Stomach smooth muscle (tissue), 2 donors: Measurements from ENCODE around the gene LRIG2.
"Not testable (repeated sequence)": the region's sequence is repeated elsewhere in the genome, so short reads cannot be mapped to it uniquely, and the experiment has no call there.

ENCODE experiments used
- H3K27ac ChIP-seq: one replicate; pipeline ENCODE4 v1.7.0; 2013; ENCODE audit warnings: mild to moderate bottlenecking, low read length, inconsistent platforms
- H3K27me3 ChIP-seq, 2 donors: one replicate each; pipeline ENCODE4 v1.7.0; 2013; ENCODE audit warnings: low read length in 2 of 2; ENCODE audit not compliant: insufficient read depth in 2 of 2, control insufficient read depth in 1 of 2
- H3K36me3 ChIP-seq, 2 donors: one replicate each; pipeline ENCODE4 v1.7.0; 2013; ENCODE audit warnings: low read length in 2 of 2; ENCODE audit not compliant: control insufficient read depth in 2 of 2, insufficient read depth in 2 of 2
- H3K4me1 ChIP-seq: one replicate; pipeline ENCODE4 v1.7.0; 2013; ENCODE audit warnings: low read length; ENCODE audit not compliant: control insufficient read depth, insufficient read depth
- H3K4me3 ChIP-seq, 2 donors: one replicate each; pipeline ENCODE4 v1.7.0; 2013; ENCODE audit warnings: low read length in 2 of 2
- H3K9ac ChIP-seq, 2 donors: one replicate each; pipeline ENCODE4 v1.7.0; 2013; ENCODE audit warnings: low read length in 2 of 2, mild to moderate bottlenecking in 1 of 2
- H3K9me3 ChIP-seq, 2 donors: one replicate each; pipeline ENCODE4 v1.7.0; 2013; ENCODE audit warnings: low read length in 2 of 2; ENCODE audit not compliant: control insufficient read depth in 2 of 2
- donor health status: healthy.
- donor health status: Pancreatic carcinoma.

The LRIG2 gene

DNA sequence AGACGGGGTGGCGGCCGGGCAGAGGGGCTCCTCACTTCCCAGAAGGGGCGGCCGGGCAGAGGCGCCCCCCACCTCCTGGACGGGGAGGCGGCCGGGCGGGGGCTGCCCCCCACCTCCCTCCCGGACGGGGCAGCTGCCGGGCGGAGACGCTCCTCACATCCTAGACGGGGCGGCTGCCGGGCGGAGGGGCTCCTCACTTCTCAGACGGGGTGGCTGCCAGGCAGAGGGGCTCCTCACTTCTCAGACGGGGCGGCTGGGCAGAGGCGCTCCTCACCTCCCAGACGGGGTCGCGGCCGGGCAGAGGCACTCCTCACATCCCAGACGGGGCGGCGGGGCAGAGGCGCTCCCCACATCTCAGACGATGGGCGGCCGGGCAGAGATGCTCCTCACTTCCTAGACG is 9.5 kb upstream of the LRIG2 start:
- H3K9ac ChIP-seq, H3K27me3 ChIP-seq, H3K27ac ChIP-seq, H3K36me3 ChIP-seq, H3K4me1 ChIP-seq, H3K9me3 ChIP-seq, H3K4me3 ChIP-seq: not testable (repeated sequence)

DNA sequence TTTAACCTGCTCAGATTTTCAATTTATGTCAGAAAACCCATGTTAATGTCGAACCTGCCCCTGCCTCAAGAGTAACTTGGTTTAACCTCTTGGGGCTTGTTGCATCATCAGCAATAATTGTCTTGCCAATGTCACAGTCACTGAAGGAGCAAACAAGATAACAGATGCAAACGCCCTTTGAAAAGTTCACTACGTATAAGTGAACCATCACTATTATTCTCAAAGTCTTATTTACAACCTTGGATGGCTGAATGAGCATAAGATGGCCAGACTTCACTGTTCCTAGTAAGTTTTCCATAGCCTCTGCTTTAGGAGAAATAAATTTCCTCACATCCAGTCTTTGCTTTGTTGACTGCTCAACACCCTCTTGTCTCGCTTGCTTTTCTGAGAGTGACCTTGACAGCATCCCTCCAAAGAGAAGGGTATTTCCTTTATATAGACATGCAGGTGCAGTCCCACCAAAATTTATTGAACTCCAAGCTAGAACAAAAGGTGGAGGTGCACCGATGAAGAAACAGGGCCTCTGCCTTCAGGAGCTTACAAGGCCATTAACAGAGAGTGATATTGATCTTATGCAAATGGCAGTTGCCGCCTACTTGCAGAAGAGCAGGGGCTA is 749 bp upstream of the LRIG2 start:
- no peaks in the 10 kb centered on the region for H3K9me3 ChIP-seq
- no peaks in the 10 kb centered on the region for H3K36me3 ChIP-seq
- peak overlapping the region; percentile 95 to 97 for H3K4me3 ChIP-seq
- H3K27me3 ChIP-seq = no peaks in the 10 kb centered on the region
- H3K27ac ChIP-seq = peak overlapping the region; percentile 88
- peaks cover 10% of the 10 kb centered on the region for H3K4me1 ChIP-seq
- H3K9ac ChIP-seq = peak overlapping the region; percentile 37 to 56

DNA sequence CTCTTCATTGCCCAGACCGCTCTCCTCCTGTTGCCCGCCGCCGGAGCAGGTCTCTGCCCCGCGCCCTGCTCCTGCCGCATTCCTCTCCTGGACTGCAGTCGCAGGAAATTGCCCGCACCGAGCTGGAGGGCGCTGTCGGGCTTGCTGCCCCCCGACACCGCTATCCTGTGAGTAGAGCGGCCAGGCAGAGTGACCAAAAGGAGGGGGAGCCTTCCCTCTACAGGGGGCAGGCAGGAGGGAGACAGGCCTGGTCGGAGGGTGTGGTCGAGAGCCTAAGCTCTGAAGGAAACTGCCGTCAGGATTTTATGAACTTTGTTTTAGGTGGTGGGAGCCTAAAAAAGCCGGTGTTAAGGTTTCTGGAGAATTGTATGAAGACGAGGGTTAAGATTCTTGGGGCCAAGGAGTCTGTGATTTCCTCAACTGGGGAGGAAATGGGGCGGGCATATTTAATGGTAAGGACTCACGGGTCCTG is 517 bp downstream of the LRIG2 start:
- Histone ChIP-seq H3K4me1 (peaks cover 10% of the 10 kb centered on the region), H3K4me3 (peak overlapping the region; percentile 95 to 97), H3K27me3 (no peaks in the 10 kb centered on the region), H3K9ac (peak overlapping the region; percentile 80 to 91), H3K9me3 (no peaks in the 10 kb centered on the region), H3K27ac (peak overlapping the region; percentile 88), H3K36me3 (no peaks in the 10 kb centered on the region)

DNA sequence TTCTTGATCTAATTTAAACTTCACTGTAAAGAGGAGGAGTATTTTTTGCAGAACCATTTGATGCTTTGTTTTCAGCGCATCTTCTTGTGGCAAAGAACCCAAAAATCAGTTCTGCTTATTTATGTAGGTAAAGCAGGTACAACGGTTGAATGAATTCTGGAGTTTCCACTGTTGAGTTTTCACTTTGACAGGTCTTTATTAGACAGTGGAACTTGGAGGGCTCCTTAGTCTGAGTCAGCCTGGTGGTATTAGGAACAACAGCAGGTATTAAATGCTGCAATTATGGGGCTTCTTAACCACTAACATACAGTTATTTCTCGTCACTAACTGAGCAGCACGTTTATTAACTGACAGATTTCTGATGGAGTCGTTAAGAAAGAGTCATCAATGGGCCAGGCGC is 1.2 kb downstream of the LRIG2 start:
- Histone ChIP-seq H3K4me3 (peak overlapping the region; percentile 95 to 97), H3K27me3 (no peaks in the 10 kb centered on the region), H3K36me3 (no peaks in the 10 kb centered on the region), H3K4me1 (peaks cover 10% of the 10 kb centered on the region), H3K9me3 (no peaks in the 10 kb centered on the region), H3K27ac (no peak overlapping the region), H3K9ac (peak overlapping the region; percentile 80 to 91)

DNA sequence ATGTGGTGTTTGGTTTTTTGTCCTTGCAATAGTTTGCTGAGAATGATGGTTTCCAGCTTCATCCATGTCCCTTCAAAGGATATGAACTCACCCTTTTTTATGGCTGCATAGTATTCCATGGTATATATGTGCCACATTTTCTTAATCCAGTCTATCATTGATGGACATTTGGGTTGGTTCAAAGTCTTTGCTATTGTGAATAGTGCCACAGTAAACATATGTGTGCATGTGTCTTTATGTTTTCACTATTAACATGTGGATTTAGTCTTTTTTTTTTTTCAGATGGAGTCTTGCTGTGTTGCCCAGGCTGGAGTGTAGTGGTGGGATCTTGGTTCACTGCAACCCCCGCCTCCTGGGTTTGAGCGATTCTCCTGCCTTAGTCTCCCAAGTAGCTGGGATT is 5.0 kb downstream of the LRIG2 start:
- not testable (repeated sequence) for H3K36me3 ChIP-seq, H3K9me3 ChIP-seq, H3K4me3 ChIP-seq, H3K9ac ChIP-seq, H3K27ac ChIP-seq, H3K27me3 ChIP-seq, H3K4me1 ChIP-seq

DNA sequence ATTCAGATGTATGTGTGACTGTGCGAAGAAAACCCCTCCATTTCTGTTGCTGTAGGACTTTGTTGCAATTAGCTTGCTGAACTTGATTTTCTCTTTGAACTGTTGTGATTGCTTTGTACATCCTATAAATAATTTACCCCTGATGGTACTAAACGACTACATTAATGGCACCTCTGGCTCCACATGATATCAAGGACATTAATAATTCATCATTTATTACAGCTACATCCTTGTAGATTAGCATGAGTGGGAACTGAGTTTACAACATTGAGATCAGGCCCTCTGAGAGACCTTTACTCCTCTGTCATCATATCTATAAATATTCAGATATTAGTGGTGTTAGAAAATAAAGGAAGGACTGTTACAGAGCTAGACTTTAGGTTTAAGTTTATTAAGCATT is 13.5 kb downstream of the LRIG2 start:
- Histone ChIP-seq H3K27ac (no peak overlapping the region), H3K36me3 (no peaks in the 10 kb centered on the region), H3K9ac (no peak overlapping the region), H3K27me3 (no peaks in the 10 kb centered on the region), H3K9me3 (no peaks in the 10 kb centered on the region), H3K4me3 (no peak overlapping the region), H3K4me1 (peaks cover 4% of the 10 kb centered on the region)

DNA sequence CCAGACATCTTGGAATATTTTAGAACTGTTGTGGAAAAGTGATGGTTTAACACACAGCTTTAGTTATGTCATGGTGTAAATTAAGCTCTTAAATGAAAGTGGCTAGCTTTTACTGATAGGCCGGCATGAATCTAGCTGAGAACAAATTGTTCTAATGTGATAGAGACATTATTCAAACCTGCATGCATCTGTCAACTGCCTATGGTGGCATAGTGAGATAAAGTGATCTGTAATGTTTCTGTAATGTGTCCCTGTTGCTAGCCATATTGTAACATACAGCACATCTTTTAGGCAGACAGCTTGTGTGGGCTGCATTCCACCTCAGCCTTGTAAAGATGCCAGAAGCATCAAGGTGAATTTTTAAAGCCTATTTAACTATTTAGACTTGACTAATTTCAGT is 16.0 kb downstream of the LRIG2 start:
- H3K36me3 ChIP-seq = peaks cover 0 to 2% of the 10 kb centered on the region in 2 donors
- no peaks in the 10 kb centered on the region for H3K9me3 ChIP-seq
- no peak overlapping the region for H3K27ac ChIP-seq
- no peak overlapping the region for H3K4me3 ChIP-seq
- H3K27me3 ChIP-seq = no peaks in the 10 kb centered on the region
- H3K4me1 ChIP-seq = peaks cover 4% of the 10 kb centered on the region
- H3K9ac ChIP-seq = no peak overlapping the region

DNA sequence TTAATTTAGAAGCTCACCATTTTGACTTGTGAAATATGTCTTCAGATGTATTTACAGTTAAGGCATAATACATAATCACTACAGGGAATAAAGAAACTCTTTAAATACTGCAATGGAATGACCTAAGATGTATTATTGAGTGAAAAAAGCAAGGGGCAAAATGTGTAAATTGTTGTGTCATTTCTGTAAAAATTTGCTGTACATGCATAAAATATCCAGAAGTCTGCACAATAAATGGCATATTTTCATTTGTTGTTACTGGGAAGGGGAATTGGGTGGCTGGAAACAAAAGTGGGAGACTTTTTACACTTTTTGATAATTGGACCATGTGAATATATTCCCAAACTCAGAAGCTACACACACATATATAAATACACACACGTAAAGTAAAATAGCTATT is 17.1 kb downstream of the LRIG2 start:
- no peak overlapping the region for H3K27ac ChIP-seq
- H3K27me3 ChIP-seq = no peaks in the 10 kb centered on the region
- H3K4me3 ChIP-seq = no peak overlapping the region
- peaks cover 4% of the 10 kb centered on the region for H3K4me1 ChIP-seq
- no peaks in the 10 kb centered on the region for H3K9me3 ChIP-seq
- peaks cover 0 to 3% of the 10 kb centered on the region in 2 donors for H3K36me3 ChIP-seq
- H3K9ac ChIP-seq = no peak overlapping the region

DNA sequence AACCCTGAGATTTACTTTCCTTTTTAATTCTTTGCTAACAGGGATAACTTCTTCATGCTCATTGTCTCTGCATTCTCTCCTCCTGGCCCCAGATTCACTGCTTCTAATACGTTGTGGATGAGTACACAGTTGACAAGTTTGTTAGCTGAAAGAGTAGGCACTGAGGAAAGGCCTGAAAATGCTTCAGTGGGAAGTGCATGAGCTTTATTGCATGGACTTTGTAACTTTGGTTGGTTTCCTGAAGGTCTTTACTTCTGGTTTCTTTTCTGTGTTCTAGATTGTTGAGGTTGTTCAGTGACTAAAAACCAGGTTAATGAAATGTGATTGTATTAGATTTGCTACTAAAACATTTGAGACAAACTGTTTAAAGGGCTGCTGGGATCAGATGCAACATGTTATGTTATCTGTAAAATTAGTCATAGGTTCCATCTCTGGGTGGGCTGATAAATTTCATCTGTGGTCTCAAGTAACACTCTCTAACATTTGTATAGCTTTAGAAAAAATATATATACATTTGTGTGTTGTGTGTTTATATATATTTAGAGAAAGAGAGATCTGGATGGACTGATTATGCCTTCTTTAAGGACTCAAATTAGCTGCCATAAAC is 19.1 kb downstream of the LRIG2 start:
- Histone ChIP-seq H3K9ac (no peak overlapping the region), H3K27ac (no peak overlapping the region), H3K4me1 (peaks cover 4% of the 10 kb centered on the region), H3K36me3 (peaks cover 13 to 16% of the 10 kb centered on the region in 2 donors), H3K9me3 (no peaks in the 10 kb centered on the region), H3K4me3 (no peak overlapping the region), H3K27me3 (no peaks in the 10 kb centered on the region)

DNA sequence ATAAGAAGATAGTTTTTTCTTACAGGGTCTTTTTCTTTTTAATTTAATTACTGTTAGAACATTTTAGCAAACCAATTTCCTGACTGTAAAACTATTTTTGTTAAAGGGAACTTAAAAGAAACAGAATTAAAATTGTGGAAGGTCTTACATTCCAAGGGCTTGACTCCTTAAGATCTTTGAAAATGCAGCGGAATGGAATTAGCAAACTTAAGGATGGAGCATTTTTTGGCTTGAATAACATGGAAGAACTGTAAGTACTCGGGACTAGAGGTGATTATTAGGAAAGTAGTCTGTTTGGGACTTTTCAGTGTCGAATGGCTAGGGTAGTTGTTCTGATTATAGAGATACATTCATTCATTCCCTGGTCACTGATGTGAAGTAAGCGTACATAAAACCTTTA is 21.5 kb downstream of the LRIG2 start:
- no peak overlapping the region for H3K27ac ChIP-seq
- H3K4me1 ChIP-seq = no peaks in the 10 kb centered on the region
- H3K27me3 ChIP-seq = no peaks in the 10 kb centered on the region
- H3K4me3 ChIP-seq = no peak overlapping the region
- H3K9ac ChIP-seq = no peak overlapping the region
- H3K36me3 ChIP-seq = peaks cover 18 to 23% of the 10 kb centered on the region in 2 donors
- no peaks in the 10 kb centered on the region for H3K9me3 ChIP-seq

DNA sequence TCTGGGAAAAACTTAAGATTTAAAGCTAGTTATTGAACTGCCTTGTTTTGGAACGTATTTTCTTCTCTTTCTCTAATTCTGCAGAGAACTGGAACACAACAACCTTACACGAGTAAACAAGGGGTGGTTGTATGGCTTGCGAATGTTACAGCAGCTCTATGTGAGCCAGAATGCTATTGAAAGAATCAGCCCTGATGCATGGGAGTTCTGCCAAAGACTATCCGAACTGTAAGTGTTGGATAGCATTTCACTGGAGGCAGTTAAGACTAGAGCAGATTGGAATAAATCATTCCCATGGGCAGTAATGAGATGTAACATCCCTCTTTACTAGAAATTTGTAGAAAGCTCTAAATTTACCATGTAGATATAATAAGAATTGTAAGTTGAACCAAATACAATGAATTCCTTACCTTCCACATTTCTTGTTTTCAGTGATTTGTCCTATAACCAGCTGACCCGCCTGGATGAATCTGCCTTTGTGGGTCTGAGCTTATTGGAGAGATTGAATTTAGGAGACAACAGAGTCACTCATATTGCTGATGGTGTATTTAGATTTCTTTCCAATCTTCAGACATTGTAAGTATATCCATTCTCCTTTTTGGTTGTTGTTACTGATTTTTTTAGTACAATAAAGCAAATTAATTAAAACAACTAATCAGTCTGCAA is 22.9 kb downstream of the LRIG2 start:
- peaks cover 25 to 28% of the 10 kb centered on the region in 2 donors for H3K36me3 ChIP-seq

More for the DNA sequence above, 22.9 kb downstream of the LRIG2 start:
- no peaks in the 10 kb centered on the region for H3K9me3 ChIP-seq
- no peak overlapping the region for H3K4me3 ChIP-seq
- H3K27me3 ChIP-seq = no peaks in the 10 kb centered on the region
- H3K4me1 ChIP-seq = no peaks in the 10 kb centered on the region
- no peak overlapping the region for H3K27ac ChIP-seq
- H3K9ac ChIP-seq = no peak overlapping the region
